Heart right ventricle (tissue), 16 donors: ENCODE measurements around the gene DUSP22. TPM values are rescaled to one million over a fixed set of nuclear protein-coding genes. Genes with fewer than 3 reads are reported as not detected.

Source experiments
- ATAC-seq, 8 donors: fragments of 200-7000 bp; cut with Tn5 transposase; one replicate each; pipeline ENCODE4 v1.9.1; 2020; ENCODE audit warnings: mild to moderate bottlenecking in 8 of 8, moderate library complexity in 8 of 8, moderate number of reproducible peaks in 1 of 8
- DNase-seq, 2 donors: peaks; one replicate each; pipeline ENCODE4 v3.0.0-alpha.2; 2020
- H3K27ac ChIP-seq, 10 donors: fragments of 200-600 bp; sonication (generic) in 2 of 10; one replicate each; pipeline versions ENCODE4 v1.5.0 to v1.8.0; 2020 to 2022; ENCODE audit warnings: mild to moderate bottlenecking in 3 of 10
- H3K27me3 ChIP-seq, 7 donors: fragments of 200-600 bp; one replicate each; pipeline ENCODE4 v1.8.0; 2021 to 2022; ENCODE audit warnings: mild to moderate bottlenecking in 2 of 7
- H3K36me3 ChIP-seq, 9 donors: fragments of 200-600 bp; sonication (generic) in 1 of 9; one replicate each; pipeline versions ENCODE4 v1.5.0 to v1.8.0; 2020 to 2022; ENCODE audit warnings: mild to moderate bottlenecking in 2 of 9
- H3K4me1 ChIP-seq, 9 donors: fragments of 200-600 bp; sonication (generic) in 1 of 9; one replicate each; pipeline versions ENCODE4 v1.5.0 to v1.8.0; 2020 to 2022; ENCODE audit warnings: mild to moderate bottlenecking in 4 of 9
- H3K4me3 ChIP-seq, 10 donors: fragments of 200-600 bp; sonication (generic) in 2 of 10; one replicate each; pipeline versions ENCODE4 v1.5.0 to v1.8.0; 2020 to 2022; ENCODE audit warnings: mild to moderate bottlenecking in 7 of 10, moderate library complexity in 2 of 10
- H3K9me3 ChIP-seq, 11 donors: fragments of 200-600 bp in 10 of 11; sonication (generic) in 2 of 11; one replicate each; pipeline versions ENCODE4 v1.5.0 to v1.8.0; 2013 to 2022; ENCODE audit warnings: mild to moderate bottlenecking in 2 of 11, control low read depth in 1 of 11, moderate library complexity in 1 of 11
- WGBS, 2 donors: extraction: QIAGEN DNeasy Blood & Tissue Kit; methylation state at CpG; one replicate each; pipeline ENCODE4 v1.1.7; 2013; ENCODE audit warnings: inconsistent platforms in 1 of 2; 5-methylcytosine and 5-hydroxymethylcytosine counted together
- intact Hi-C, 10 donors: fragments of 100-400 bp; cut with DNase I; formaldehyde crosslinking; loops; one replicate each; pipeline versions ENCODE4 v1.11.1 to v1.14.2; 2022
- polyA plus RNA-seq, 2 donors: library from polyadenylated mRNA; stranded (reverse); fragments of 200-250 nt; gene quantifications; one replicate each; pipeline ENCODE4 v1.2.3, GENCODE V29; 2013
- total RNA-seq, 10 donors: library from RNA; stranded (reverse); fragmentation: NEBNext Ultra II Directional in 3 of 10; extraction: Animal tissue kit (Norgen Biotek cat#: 25700) in 3 of 10; gene quantifications; one replicate each; pipeline versions ENCODE4 v1.2.1 to v1.2.4, GENCODE V29; 2021 to 2023
- TF ChIP-seq, protein P1 (sequence below), 9 donors: fragments of 200-600 bp; sonication (generic) in 2 of 9; IDR thresholded peaks; one replicate each; pipeline versions ENCODE4 v1.5.0 to v1.8.0; 2021 to 2022; ENCODE audit warnings: antibody characterized with exemption in 9 of 9, mild to moderate bottlenecking in 5 of 9, moderate library complexity in 1 of 9
- donor health status: Arrhythmogenic right ventricular cardiomyopathy.
- donor health status: ischemic (EF 13 %, LVEDD 7.1; RV severe dilation, severe dysfunction).
- donor health status: healthy with polysubstance abuse.
- donor health status: DM: no; HTN: yes; CAD: no.
- donor health status: DM: no; HTN: no; CAD: no.
- donor health status: ischemic (EF 25% LVEDD 6.9; RV normal size, moderate dysfunction).
- donor health status: ischemic (EF 25% LVEDD 5.7; RV mildly dilated, moderate dysfunction).
- donor health status: healthy.
- donor health status: DM: yes; HTN: yes; CAD: no.
- donor health status: Ischemic cardiomyopathy.
- donor health status: ischemic (EF 35%, LVEDD 5.7; RV mildly dilated, moderate dysfunction).
- donor health status: nonischemic (EF 11% LVEDD 7.7; RV severe dilation, severe dysfunction).
- donor health status: DM: yes; HTN: yes; CAD: no.
- donor health status: PGD.
- donor health status: ischemic (EF 29% LVEDD 5.4; RV normal size, mild dysfunction).
- donor health status: nonischemic (EF 23%, LVEDD 6.1; RV moderate dilation, normal function).

The DUSP22 gene
- total and polyA plus RNA-seq, 12 donors, result 32.0 to 70.4 (median 51.9) TPM

DNA sequence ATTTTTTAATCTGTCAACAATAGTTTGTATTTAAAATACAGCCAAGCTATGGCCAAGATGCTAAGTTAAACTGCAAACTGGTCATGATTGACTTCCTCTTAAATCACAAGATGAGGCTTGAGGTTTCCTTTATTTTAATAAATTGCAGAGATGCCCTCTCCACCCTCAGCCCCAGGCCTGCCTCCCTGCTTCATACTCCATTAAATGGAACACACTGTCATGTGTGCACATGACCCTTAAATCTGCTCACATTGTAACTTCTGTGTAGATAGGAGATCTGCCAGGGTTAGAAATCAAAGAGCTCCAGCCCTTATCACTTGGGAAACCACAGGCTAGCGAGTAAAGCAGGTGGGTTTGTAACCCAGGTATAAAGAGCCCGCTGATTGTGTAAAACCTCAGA is 20.8 kb downstream of the DUSP22 start:
- H3K9me3 ChIP-seq, result no peaks in the 10 kb centered on the region
- TF ChIP-seq, protein P1, sequence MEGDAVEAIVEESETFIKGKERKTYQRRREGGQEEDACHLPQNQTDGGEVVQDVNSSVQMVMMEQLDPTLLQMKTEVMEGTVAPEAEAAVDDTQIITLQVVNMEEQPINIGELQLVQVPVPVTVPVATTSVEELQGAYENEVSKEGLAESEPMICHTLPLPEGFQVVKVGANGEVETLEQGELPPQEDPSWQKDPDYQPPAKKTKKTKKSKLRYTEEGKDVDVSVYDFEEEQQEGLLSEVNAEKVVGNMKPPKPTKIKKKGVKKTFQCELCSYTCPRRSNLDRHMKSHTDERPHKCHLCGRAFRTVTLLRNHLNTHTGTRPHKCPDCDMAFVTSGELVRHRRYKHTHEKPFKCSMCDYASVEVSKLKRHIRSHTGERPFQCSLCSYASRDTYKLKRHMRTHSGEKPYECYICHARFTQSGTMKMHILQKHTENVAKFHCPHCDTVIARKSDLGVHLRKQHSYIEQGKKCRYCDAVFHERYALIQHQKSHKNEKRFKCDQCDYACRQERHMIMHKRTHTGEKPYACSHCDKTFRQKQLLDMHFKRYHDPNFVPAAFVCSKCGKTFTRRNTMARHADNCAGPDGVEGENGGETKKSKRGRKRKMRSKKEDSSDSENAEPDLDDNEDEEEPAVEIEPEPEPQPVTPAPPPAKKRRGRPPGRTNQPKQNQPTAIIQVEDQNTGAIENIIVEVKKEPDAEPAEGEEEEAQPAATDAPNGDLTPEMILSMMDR (IDR thresholded peaks at IDR 0.05), result no peak
- H3K36me3 ChIP-seq, result no peaks in the 10 kb centered on the region
- peak overlapping the region in 8 of 10 donors; percentile 3 to 73 (median 38) for H3K27ac ChIP-seq
- intact Hi-C loops, result loop anchor here in 1 of 10 donors (2.0 kb wide), 1 partner anchor 20 kb away; the partner anchor contains the start of gene DUSP22
- H3K4me1 ChIP-seq, result peaks cover 0 to 48% (median 29%) of the 10 kb centered on the region in 9 donors
- no peaks in the 10 kb centered on the region for H3K27me3 ChIP-seq
- 58 to 66% methylated on average over 2 of the region's 2 CpGs for WGBS, 2 donors
- DNase-seq, result no peak
- ATAC-seq, result peak in 6 of 8 donors; percentile 19 to 84 (median 38)
- H3K4me3 ChIP-seq, result no peak overlapping the region

DNA sequence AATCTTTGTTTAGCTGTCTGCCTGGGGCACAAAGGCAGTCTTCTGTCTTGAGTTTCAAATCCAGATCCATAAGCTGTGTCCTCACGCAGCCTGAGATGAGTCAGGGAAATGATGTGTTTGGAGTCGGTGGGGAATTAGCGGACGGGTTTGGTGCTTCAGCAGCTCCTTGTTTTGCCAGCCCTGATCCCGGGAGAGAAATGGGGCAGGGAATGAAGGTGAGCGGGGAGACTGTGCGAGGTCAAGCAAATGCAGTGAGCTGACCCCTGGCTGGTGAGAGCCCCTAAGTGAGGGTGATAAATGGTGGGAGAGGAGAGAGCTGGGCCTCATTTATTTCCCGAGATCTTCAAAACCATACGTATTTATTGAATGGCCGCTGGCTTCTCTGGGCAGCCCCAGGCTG is 21.6 kb downstream of the DUSP22 start:
- peaks cover 0 to 49% (median 29%) of the 10 kb centered on the region in 9 donors for H3K4me1 ChIP-seq
- no peaks in the 10 kb centered on the region for H3K9me3 ChIP-seq
- peak overlapping the region in 2 of 10 donors; percentile 6 to 73 for H3K27ac ChIP-seq
- H3K36me3 ChIP-seq, result no peaks in the 10 kb centered on the region
- no peak for DNase-seq
- H3K27me3 ChIP-seq, result no peaks in the 10 kb centered on the region
- intact Hi-C loops, result loop anchor here in 1 of 10 donors (2.0 kb wide), 1 partner anchor 21 kb away; the partner anchor contains the start of gene DUSP22
- TF ChIP-seq, protein P1 (IDR thresholded peaks at IDR 0.05), result no peak
- 91 to 93% methylated on average over 10 of the region's 10 CpGs for WGBS, 2 donors
- ATAC-seq, result no peak
- no peak overlapping the region for H3K4me3 ChIP-seq

DNA sequence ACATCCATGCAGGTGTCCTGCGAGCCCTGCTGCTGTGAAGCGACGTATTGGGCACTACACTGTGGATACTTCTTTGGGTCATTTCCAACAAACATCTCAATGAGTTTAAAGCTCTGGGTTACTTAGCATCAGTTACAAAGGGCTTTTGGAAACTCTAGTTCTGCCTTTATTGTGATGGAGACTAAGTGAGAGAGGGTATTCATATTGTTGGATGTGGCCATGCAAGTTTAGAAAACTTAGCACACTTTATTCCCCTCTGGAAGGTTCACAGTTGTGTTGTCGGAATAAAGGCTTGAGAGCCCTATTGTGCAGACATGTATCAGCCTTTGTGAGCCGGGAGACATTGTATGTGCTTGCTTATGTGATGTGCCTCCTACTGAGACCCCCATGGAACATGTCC is 22.1 kb downstream of the DUSP22 start:
- Histone ChIP-seq H3K27me3 (no peaks in the 10 kb centered on the region), H3K27ac (no peak overlapping the region), H3K4me3 (no peak overlapping the region), H3K9me3 (no peaks in the 10 kb centered on the region), H3K4me1 (peaks cover 0 to 49% (median 29%) of the 10 kb centered on the region in 9 donors), H3K36me3 (no peaks in the 10 kb centered on the region)
- intact Hi-C loops, result no loop called here
- 87 to 91% methylated on average over 5 of the region's 5 CpGs for WGBS, 2 donors
- ATAC-seq, result no peak
- DNase-seq, result no peak
- TF ChIP-seq, protein P1 (IDR thresholded peaks at IDR 0.05), result no peak

DNA sequence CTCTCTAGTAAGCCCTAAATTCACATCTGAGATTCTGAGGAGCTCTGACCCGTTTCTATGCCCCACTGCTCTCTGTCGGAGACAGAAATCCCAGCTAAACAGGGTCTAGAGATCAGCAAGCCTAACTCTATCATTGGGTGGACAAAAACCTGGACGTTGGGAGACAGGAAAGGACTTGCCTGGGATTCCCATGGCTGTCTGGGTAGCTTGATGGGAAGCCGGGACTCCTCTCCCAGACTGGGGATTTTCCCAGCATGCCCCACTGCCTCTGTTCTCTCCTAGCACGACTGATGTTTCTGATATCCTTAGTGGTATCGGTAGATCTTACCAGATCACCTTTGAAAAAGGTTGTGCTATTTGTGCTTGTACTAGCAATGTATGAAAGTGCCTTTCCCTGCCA is 22.9 kb downstream of the DUSP22 start:
- H3K9me3 ChIP-seq, result no peaks in the 10 kb centered on the region
- no peak overlapping the region for H3K4me3 ChIP-seq
- H3K4me1 ChIP-seq, result peaks cover 0 to 49% (median 29%) of the 10 kb centered on the region in 9 donors
- 73 to 75% methylated on average over 6 of the region's 6 CpGs for WGBS, 2 donors
- ATAC-seq, result no peak
- no peaks in the 10 kb centered on the region for H3K27me3 ChIP-seq
- H3K36me3 ChIP-seq, result no peaks in the 10 kb centered on the region
- intact Hi-C loops, result no loop called here
- H3K27ac ChIP-seq, result no peak overlapping the region
- DNase-seq, result no peak
- TF ChIP-seq, protein P1 (IDR thresholded peaks at IDR 0.05), result no peak
